GM18873 (cell line): Measurements from ENCODE around the gene CLDN6.

ENCODE experiments used
- ATAC-seq: cut with Tn5 transposase; IDR thresholded peaks from one replicate; pipeline ENCODE4 v1.9.1; 2021; ENCODE audit warnings: mild to moderate bottlenecking, moderate library complexity, moderate number of reproducible peaks; ENCODE audit not compliant: unreplicated experiment, low FRiP score

The CLDN6 gene

DNA sequence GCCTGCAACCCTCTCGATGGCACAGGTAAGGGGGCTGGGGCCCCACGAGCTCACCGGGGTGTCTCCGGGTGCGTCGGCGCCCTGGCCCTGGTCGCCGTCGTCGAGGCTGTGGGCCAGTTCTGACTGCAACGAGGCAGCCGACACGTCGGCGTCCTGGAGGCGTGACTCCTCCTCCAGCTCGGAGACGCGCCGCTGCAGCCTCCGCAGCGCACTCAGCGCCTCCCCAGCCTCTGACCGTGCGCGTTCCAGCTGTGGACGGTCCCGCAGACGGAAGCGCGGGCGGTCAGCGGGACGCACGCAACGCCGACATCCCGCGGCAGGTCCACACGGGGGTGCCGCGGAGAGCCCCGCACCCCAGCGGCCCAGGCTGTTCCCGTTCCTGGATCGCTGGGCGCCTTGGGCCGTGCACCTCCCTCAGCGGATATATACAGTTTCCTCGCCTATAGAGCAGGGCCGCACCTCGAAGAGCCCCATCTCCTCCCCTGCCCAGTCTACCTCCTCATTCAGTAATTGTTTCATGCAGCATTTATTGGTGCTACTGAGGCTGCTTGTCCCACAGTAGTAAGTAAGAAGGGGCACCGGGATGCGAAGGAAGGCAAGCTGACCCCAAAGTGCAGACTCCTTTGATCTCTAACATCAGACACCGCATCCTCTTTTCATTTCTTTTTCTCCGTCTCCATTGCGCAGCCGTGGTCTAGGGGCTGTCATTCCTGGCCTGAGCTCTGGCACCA lies 11.7 kb upstream of the CLDN6 start:
- no peak for ATAC-seq

DNA sequence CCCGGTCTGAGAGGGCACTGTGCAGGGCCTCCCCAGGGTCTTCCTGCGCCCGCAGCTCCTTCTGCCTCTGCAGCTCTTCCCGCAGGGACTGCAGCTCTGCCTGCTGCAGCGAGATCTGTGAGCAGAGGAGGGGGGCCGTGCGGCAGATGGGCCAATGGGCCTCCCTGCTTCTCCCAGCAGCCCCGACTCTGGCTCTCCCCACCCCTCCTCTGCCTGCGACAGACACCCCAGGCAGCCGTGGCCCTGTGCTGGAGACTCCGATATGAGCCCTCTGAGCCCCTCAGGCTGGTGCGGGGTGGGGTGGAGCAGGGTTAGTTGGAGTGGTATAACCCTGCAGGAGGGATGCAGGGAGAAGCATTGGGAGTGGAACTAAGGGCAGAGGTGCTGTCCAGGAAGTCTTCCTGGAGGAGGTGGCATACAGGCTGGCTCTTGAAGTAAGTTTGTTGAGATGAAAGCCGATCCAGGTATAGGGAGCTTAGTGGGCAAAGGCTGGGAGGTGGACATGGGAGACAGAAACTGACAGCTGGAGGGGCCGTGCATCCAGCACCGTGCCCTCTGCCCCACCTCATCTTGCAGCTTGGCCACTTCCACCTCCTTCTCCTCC lies 10.8 kb upstream of the CLDN6 start:
- ATAC-seq = no peak

GRCh38 chr16:3027983-3028715 lies 10.2 kb upstream of the CLDN6 start:
- ATAC-seq = no peak

DNA sequence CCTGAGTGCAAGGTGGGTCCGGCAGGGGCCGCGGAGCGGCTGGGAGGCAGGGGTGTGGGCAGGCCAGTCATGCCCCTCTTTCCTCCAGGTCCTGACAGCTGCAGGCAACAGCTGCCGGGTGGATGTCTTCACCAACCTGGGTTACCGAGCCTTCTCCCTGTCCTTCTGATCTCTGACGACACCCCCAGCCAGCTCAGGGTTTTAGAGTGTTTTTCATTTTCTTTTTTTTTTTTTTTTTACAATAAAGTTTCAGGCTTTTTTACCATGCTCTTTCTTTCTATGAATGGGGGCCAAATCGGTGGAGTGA lies 9.5 kb upstream of the CLDN6 start:
- no peak for ATAC-seq

DNA sequence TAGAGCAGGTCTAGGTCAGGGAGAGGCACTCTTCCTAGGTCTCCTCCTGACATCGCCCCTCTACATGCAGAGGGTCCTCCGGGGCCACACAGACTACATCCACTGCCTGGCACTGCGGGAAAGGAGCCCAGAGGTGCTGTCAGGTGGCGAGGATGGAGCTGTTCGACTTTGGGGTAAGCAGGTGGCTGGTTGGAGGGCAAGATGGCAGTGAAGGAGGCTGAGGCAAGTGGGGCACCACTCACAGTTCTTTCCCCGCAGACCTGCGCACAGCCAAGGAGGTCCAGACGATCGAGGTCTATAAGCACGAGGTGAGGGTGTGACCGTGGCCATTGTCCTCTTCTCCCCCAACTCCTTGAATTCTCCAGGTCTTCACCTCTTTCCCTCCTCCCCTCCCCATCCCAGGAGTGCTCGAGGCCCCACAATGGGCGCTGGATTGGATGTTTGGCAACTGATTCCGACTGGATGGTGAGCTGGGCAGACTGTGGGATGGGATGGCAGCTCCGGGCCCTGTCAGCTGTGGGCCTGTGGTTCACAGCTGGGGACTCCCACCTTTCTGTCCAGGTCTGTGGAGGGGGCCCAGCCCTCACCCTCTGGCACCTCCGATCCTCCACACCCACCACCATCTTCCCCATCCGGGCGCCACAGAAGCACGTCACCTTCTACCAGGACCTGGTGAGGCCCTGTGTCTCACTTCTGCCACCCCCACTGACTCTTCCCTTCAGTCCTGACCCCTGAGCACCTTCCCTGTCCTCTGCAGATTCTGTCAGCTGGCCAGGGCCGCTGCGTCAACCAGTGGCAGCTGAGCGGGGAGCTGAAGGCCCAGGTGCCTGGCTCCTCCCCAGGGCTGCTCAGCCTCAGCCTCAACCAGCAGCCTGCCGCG lies 8.9 kb upstream of the CLDN6 start:
- no peak for ATAC-seq

DNA sequence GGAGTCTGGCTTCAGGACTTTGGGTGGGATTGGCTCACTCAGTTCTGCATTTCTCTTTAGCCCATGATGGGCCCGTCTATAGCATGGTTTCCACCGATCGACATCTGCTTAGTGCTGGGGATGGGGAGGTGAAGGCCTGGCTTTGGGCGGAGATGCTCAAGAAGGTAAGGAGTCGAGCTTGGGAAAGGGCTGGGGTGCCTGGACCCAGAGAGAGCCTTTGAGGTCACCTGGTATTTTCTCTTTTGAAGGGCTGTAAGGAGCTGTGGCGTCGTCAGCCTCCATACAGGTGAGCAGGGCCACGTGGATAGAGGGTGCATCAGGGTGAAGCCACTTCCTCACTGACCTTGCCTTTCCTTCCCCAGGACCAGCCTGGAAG lies 8.0 kb upstream of the CLDN6 start:
- ATAC-seq = no peak

DNA sequence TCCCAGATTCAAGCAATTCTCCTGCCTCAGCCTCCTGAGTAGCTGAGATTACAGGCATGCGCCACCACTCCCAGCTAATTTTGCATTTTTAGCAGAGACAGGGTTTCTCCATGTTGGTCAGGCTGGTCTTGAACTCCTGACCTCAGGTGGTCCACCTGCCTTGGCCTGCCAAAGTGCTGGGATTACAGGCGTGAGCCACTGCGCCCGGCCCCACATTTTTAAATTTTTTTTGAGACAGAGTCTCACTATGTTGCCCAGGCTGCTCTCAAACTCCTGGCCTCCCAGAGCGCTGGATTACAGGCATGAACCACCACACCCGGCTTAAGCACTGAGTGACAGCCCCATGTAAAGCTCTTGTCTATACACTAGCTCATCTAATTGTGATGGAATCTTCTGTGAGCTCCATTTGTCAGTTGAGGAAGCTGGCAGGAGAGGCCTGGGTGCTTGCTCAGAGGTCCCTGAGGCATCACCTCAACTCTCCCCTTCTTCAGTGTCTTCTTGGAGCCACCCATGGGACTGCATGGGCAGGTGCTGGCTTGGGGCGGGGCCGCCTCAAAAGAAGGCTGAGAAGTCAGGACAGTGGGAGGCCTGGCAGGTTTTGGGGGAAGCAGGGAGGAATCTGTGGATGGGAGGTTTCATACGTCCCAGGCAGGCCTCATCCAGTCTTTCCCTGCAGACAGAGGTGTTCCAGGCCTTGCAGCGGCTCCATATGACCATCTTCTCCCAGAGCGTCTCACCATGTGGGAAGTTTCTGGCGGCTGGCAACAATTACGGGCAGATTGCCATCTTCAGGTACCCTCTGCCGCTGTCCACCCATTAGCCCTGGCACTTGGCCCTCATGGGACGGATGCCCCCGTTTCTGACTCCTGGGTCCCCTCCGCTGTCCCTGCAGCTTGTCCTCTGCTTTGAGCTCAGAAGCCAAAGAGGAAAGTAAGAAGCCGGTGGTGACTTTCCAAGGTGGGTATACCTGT lies 7.3 kb upstream of the CLDN6 start:
- ATAC-seq = no peak

DNA sequence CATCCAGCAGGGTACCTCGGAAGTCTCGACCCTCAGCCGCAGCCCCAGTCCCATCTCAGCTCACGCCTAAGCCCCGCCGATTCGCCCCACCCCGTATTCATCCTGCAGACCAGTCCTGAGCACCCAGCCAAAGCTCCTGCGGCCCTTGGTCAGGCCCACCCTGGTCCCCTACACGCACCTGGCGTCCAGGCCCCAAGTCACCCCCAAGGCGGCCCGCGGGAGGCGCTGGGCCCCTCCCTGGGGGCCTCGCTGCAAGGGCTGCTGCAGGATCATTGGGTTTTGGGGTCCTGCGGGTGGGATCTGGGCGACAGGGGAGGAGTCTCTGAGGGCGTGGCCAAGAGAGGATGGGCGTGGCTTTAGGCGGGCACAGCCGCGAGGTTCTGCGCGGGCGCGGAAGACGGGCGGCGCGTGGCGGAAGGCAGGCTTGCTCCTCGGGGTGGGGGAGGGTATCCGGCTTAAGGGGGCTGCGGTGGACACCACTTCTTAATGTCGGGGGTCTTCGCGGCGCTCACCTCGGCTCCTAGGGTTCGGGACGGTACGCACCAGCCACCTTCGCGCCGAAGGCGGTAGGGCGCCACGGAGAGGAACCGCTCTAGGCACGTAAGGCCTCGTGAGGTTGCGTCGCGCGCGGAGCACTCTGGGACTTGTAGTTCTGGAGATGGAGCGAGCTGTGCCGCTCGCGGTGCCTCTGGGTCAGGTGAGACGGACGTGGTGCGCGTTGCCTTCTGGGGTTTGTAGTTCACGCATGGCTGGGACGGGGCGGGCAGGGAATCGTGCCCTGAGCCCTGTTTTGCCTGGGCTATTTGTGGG lies 5.9 kb upstream of the CLDN6 start, which contains the start of the genes HCFC1R1 and THOC6:
Gene HCFC1R1 (minus strand): TSS at position 274 of the 810 bp plus-strand sequence. CDS start 1 bp downstream, at position 273.
Gene THOC6 (plus strand): TSS at position 367 of the 810 bp plus-strand sequence. CDS start 292 bp downstream, at position 659.
- peak; percentile 68 for ATAC-seq

DNA sequence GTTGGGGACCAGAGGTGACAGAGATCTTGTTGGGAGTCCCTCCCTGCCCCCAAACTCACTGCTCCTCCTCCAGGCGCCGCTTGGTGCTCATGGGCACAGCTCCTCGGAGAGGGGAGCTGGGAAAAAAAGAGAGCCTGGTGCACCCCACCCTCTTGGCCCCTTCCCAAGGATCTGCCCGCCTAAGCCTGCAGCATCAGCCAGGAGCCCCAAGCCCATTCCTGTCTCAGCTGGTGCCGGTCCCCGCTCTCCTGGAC lies 5.4 kb upstream of the CLDN6 start:
- ATAC-seq = no peak

DNA sequence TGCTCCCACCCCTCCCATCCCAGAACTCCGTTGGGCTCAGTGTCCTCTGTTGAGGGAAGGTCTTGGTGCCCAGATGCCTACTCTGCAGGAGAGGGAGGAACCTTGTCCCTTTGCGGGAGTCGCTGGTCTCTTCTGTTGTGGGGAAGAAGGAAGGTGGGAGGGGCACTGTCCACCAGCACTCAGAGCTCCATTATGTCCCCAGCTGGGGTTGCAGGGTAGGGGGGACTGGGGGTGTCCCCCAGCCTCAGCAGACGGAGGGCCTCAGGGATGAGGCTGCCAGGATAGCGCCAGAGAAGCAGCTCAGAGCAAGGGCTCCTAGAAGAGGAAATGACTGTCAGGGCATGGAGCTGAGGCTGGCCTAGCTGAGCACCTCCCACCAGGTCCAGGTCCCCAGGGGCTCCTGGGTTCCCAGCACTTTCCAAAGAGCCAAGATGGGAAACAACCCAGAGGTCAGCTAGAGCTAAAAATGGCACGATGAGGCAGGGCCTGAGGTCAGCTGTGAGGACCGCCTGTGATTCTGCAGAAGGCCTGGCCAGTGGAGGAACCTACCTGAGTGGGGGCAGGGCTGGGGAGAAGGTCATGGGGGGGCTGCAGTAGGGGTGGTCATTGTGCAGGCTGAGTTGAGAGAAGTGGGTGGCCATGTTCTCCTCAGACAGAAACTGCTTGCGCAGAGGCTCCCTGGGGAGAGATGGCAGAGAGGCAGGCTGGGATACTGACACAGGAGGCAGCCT lies 4.9 kb upstream of the CLDN6 start:
- no peak for ATAC-seq

GRCh38 chr16:3022208-3022683 lies 4.3 kb upstream of the CLDN6 start:
- no peak for ATAC-seq

DNA sequence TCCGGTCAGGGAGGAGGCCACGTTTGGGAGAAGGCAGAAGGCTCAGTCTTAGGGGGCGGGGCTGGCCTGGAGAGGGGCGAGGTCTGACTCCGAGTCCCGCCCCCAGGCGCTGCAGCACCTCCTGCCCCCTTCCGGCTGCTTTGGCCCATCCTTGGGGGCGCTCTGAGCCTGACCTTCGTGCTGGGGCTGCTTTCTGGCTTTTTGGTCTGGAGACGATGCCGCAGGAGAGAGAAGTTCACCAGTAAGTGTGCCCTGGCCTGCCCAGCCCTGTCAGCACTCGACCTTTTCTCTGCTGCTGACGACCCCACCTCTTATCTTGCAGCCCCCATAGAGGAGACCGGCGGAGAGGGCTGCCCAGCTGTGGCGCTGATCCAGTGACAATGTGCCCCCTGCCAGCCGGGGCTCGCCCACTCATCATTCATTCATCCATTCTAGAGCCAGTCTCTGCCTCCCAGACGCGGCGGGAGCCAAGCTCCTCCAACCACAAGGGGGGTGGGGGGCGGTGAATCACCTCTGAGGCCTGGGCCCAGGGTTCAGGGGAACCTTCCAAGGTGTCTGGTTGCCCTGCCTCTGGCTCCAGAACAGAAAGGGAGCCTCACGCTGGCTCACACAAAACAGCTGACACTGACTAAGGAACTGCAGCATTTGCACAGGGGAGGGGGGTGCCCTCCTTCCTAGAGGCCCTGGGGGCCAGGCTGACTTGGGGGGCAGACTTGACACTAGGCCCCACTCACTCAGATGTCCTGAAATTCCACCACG lies 3.6 kb upstream of the CLDN6 start:
- no peak for ATAC-seq

GRCh38 chr16:3020604-3021448 lies 2.8 kb upstream of the CLDN6 start:
- ATAC-seq = no peak

DNA sequence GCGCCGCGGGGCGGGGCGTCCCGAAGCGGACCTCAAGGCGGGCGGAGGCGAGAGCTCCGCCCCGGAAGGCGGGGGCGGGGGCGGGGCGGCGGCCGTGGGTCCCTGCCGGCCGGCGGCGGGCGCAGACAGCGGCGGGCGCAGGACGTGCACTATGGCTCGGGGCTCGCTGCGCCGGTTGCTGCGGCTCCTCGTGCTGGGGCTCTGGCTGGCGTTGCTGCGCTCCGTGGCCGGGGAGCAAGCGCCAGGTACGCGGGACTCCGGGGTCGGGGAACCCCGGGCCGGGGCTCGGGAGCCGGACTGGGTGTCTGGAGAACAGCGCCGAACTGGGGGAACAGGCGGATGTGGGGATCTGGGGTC lies 2.2 kb upstream of the CLDN6 start, which contains the start of gene TNFRSF12A:
Gene TNFRSF12A (plus strand): TSS at position 122 of the 357 bp plus-strand sequence. CDS start 30 bp downstream, at position 152.
- no peak for ATAC-seq

GRCh38 chr16:3019594-3020246 lies 1.7 kb upstream of the CLDN6 start:
- no peak for ATAC-seq

GRCh38 chr16:3017344-3017743 lies 639 bp downstream of the CLDN6 start:
- no peak for ATAC-seq
